HepG2 (cell line): ENCODE results near the gene SH3GL1. TPM values are rescaled to one million over a fixed set of nuclear protein-coding genes. Genes with fewer than 3 reads are reported as not detected.

Source experiments
- HDAC6 ChIP-seq: fragments of 200-600 bp; sonication (generic); IDR thresholded peaks from 2 replicates; pipeline ENCODE4 v1.7.0; 2017; ENCODE audit warnings: mild to moderate bottlenecking, antibody characterized with exemption, low read length, low read depth
- MAZ ChIP-seq, 2 experiments: sonication (generic) in 1 of 2; formaldehyde crosslinking in 1 of 2; IDR thresholded peaks; 2 replicates each; pipeline versions ENCODE4 v1.5.0 to v1.6.1; 2012 to 2020; ENCODE audit warnings: low read depth in 2 of 2, mild to moderate bottlenecking in 2 of 2, borderline replicate concordance in 1 of 2, improper control_type of control experiment in 1 of 2, low read length in 1 of 2, missing genetic modification reagents in 1 of 2, moderate library complexity in 1 of 2
- MIER2 ChIP-seq: IDR thresholded peaks from 2 replicates; pipeline ENCODE4 v1.6.1; 2016; ENCODE audit warnings: missing biosample characterization, missing genetic modification reagents
- POLR2AphosphoS5 ChIP-seq: IDR thresholded peaks from 2 replicates; pipeline ENCODE4 v1.6.1; 2012; ENCODE audit warnings: low read depth, low read length
- SNRNP70 ChIP-seq: fragments of 200-400 bp; formaldehyde crosslinking; IDR thresholded peaks from 2 replicates; pipeline ENCODE4 v1.6.1; 2017; ENCODE audit warnings: mild to moderate bottlenecking, low read depth, low read length, moderate library complexity
- SP140L ChIP-seq: sonication (generic); formaldehyde crosslinking; IDR thresholded peaks from 2 replicates; pipeline ENCODE4 v1.4.0; 2020; ENCODE audit warnings: missing genetic modification reagents, borderline replicate concordance
- SSRP1 ChIP-seq: IDR thresholded peaks from 2 replicates; pipeline ENCODE4 v1.6.1; 2016; ENCODE audit warnings: control low read depth
- TGIF2 ChIP-seq: IDR thresholded peaks from 2 replicates; pipeline ENCODE4 v1.6.1; 2016; ENCODE audit warnings: control low read depth, missing compliant biosample characterization
- ZNF382 ChIP-seq: sonication (generic); formaldehyde crosslinking; IDR thresholded peaks from 2 replicates; pipeline ENCODE4 v1.5.0; 2020; ENCODE audit warnings: missing genetic modification reagents, mild to moderate bottlenecking, borderline replicate concordance
- ZNF749 ChIP-seq: sonication (generic); formaldehyde crosslinking; IDR thresholded peaks from 2 replicates; pipeline ENCODE4 v1.8.0; 2022; ENCODE audit warnings: mild to moderate bottlenecking, missing genetic modification reagents, moderate library complexity, borderline replicate concordance
- ZSCAN29 ChIP-seq: sonication (generic); formaldehyde crosslinking; conservative IDR thresholded peaks from 2 replicates; pipeline ENCODE4 v1.4.0; 2020; ENCODE audit warnings: mild to moderate bottlenecking, missing genetic modification reagents
- polyA plus RNA-seq, 8 experiments: library from polyadenylated mRNA; depleted of rRNA in 3 of 8; stranded (reverse) in 7 of 8; unstranded in 1 of 8; fragments of >200 nt; fragmentation: Illumina TruSeq in 4 of 8; extraction: Trizol in 4 of 8; gene quantifications; 2 replicates each; pipeline versions ENCODE4 v1.2.1 to v1.2.3, GENCODE V29; 2011 to 2016; ENCODE audit warnings: low read depth in 4 of 8, missing spikeins in 1 of 8, mixed read lengths in 1 of 8; ENCODE audit not compliant: insufficient read depth in 1 of 8
- total RNA-seq, 5 experiments: library from RNA; depleted of rRNA; stranded (reverse); fragments of >200 nt; fragmentation: Illumina TruSeq; extraction: Trizol; gene quantifications; 2 replicates each; pipeline ENCODE4 v1.2.3, GENCODE V29; 2016; ENCODE audit warnings: low read depth in 1 of 5
- TF ChIP-seq, protein P1 (sequence below): sonication (generic); formaldehyde crosslinking; IDR thresholded peaks from 2 replicates; pipeline ENCODE4 v1.4.0; 2020; ENCODE audit warnings: missing genetic modification reagents
- TF ChIP-seq, protein P2 (sequence below): sonication (generic); formaldehyde crosslinking; IDR thresholded peaks from 2 replicates; pipeline ENCODE4 v1.5.0; 2020; ENCODE audit warnings: missing genetic modification reagents
- TF ChIP-seq, protein P3 (sequence below): sonication (generic); formaldehyde crosslinking; IDR thresholded peaks from 2 replicates; pipeline ENCODE4 v1.8.1; 2023; ENCODE audit warnings: mild to moderate bottlenecking, missing genetic modification reagents
- TF ChIP-seq, protein P4 (sequence below): sonication (generic); formaldehyde crosslinking; IDR thresholded peaks from 2 replicates; pipeline ENCODE4 v1.4.0; 2020; ENCODE audit warnings: missing genetic modification reagents, borderline replicate concordance
- TF ChIP-seq, protein P5 (sequence below): sonication (generic); formaldehyde crosslinking; IDR thresholded peaks from 2 replicates; pipeline ENCODE4 v1.4.0; 2020; ENCODE audit warnings: low read depth, missing genetic modification reagents

Gene SH3GL1
- total and polyA plus RNA-seq, 2 of the 13 experiments (the other 11 are each of a cell fraction or from before 2014, with no cell fraction given), result 33.0 to 45.1 TPM

DNA sequence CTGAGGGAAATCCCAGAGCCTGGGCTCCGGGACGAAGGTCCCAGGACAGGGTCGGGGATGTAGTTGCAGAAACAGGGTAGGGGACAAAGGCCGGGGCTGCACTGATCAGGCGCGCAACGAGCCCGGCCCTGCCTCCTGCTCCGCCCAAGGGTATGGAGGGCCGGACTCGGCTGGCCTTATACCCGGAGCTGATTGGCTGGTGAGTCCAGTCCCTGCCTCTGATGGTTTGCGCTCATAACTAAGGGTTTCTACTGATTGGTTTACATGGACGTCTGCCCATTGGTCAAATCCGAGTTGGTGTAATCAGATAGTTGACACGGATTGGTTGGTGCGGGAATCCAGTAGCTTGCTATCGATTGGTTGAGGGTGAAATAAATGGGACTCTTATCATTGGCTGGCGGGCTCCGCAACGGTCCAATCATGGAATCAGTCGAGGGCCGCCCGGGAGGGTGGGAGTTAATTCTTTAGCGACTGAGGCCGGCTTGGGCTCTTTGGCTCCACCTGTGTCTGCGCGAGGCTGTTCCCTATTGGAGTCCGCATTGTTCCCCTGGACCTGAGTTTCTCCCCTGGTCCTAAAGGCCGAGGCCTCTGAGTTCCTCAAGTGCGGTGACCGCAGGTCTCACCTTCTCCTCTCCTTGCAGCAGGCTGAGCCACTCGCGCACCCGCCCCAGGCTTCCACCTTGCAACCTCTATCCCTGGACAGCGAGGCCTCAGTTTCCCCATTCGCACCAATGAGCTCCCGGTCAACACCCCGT is 57.6 kb downstream of the SH3GL1 start (continued):
- TF ChIP-seq, protein P1, sequence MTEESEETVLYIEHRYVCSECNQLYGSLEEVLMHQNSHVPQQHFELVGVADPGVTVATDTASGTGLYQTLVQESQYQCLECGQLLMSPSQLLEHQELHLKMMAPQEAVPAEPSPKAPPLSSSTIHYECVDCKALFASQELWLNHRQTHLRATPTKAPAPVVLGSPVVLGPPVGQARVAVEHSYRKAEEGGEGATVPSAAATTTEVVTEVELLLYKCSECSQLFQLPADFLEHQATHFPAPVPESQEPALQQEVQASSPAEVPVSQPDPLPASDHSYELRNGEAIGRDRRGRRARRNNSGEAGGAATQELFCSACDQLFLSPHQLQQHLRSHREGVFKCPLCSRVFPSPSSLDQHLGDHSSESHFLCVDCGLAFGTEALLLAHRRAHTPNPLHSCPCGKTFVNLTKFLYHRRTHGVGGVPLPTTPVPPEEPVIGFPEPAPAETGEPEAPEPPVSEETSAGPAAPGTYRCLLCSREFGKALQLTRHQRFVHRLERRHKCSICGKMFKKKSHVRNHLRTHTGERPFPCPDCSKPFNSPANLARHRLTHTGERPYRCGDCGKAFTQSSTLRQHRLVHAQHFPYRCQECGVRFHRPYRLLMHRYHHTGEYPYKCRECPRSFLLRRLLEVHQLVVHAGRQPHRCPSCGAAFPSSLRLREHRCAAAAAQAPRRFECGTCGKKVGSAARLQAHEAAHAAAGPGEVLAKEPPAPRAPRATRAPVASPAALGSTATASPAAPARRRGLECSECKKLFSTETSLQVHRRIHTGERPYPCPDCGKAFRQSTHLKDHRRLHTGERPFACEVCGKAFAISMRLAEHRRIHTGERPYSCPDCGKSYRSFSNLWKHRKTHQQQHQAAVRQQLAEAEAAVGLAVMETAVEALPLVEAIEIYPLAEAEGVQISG (CRISPR knock-in tag), result peak; percentile 40
- TF ChIP-seq SP140L (CRISPR knock-in tag) (no peak), HDAC6 (no peak), POLR2AphosphoS5 (peak; percentile 90), ZNF382 (CRISPR knock-in tag) (no peak), ZSCAN29 (CRISPR knock-in tag) (no peak; the same call in 1 of the 2 replicates), SNRNP70 (no peak), SSRP1 (CRISPR knock-in tag) (no peak; the same call in 1 of the 2 replicates), MIER2 (no peak), ZNF749 (no peak), TGIF2 (CRISPR knock-in tag) (peak; percentile 77), MAZ (IDR thresholded peaks at IDR 0.05; ENCODE audit: borderline replicate concordance, low read depth, low read length) (0 out of 2 replicates have a peak, but pooled peaks have one; percentile 20), MAZ (CRISPR knock-in tag; IDR thresholded peaks at IDR 0.05; ENCODE audit: low read depth) (peak; percentile 22; the same call in 1 of the 2 replicates)
- TF ChIP-seq, protein P2, sequence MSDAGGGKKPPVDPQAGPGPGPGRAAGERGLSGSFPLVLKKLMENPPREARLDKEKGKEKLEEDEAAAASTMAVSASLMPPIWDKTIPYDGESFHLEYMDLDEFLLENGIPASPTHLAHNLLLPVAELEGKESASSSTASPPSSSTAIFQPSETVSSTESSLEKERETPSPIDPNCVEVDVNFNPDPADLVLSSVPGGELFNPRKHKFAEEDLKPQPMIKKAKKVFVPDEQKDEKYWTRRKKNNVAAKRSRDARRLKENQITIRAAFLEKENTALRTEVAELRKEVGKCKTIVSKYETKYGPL (CRISPR knock-in tag), result 0 out of 2 replicates have a peak, but pooled peaks have one; percentile 27
- TF ChIP-seq, protein P3, sequence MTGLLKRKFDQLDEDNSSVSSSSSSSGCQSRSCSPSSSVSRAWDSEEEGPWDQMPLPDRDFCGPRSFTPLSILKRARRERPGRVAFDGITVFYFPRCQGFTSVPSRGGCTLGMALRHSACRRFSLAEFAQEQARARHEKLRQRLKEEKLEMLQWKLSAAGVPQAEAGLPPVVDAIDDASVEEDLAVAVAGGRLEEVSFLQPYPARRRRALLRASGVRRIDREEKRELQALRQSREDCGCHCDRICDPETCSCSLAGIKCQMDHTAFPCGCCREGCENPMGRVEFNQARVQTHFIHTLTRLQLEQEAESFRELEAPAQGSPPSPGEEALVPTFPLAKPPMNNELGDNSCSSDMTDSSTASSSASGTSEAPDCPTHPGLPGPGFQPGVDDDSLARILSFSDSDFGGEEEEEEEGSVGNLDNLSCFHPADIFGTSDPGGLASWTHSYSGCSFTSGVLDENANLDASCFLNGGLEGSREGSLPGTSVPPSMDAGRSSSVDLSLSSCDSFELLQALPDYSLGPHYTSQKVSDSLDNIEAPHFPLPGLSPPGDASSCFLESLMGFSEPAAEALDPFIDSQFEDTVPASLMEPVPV (CRISPR knock-in tag), result no peak; the same call in 1 of the 2 replicates
- TF ChIP-seq, protein P4, sequence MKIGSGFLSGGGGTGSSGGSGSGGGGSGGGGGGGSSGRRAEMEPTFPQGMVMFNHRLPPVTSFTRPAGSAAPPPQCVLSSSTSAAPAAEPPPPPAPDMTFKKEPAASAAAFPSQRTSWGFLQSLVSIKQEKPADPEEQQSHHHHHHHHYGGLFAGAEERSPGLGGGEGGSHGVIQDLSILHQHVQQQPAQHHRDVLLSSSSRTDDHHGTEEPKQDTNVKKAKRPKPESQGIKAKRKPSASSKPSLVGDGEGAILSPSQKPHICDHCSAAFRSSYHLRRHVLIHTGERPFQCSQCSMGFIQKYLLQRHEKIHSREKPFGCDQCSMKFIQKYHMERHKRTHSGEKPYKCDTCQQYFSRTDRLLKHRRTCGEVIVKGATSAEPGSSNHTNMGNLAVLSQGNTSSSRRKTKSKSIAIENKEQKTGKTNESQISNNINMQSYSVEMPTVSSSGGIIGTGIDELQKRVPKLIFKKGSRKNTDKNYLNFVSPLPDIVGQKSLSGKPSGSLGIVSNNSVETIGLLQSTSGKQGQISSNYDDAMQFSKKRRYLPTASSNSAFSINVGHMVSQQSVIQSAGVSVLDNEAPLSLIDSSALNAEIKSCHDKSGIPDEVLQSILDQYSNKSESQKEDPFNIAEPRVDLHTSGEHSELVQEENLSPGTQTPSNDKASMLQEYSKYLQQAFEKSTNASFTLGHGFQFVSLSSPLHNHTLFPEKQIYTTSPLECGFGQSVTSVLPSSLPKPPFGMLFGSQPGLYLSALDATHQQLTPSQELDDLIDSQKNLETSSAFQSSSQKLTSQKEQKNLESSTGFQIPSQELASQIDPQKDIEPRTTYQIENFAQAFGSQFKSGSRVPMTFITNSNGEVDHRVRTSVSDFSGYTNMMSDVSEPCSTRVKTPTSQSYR (CRISPR knock-in tag), result no peak
- TF ChIP-seq, protein P5, sequence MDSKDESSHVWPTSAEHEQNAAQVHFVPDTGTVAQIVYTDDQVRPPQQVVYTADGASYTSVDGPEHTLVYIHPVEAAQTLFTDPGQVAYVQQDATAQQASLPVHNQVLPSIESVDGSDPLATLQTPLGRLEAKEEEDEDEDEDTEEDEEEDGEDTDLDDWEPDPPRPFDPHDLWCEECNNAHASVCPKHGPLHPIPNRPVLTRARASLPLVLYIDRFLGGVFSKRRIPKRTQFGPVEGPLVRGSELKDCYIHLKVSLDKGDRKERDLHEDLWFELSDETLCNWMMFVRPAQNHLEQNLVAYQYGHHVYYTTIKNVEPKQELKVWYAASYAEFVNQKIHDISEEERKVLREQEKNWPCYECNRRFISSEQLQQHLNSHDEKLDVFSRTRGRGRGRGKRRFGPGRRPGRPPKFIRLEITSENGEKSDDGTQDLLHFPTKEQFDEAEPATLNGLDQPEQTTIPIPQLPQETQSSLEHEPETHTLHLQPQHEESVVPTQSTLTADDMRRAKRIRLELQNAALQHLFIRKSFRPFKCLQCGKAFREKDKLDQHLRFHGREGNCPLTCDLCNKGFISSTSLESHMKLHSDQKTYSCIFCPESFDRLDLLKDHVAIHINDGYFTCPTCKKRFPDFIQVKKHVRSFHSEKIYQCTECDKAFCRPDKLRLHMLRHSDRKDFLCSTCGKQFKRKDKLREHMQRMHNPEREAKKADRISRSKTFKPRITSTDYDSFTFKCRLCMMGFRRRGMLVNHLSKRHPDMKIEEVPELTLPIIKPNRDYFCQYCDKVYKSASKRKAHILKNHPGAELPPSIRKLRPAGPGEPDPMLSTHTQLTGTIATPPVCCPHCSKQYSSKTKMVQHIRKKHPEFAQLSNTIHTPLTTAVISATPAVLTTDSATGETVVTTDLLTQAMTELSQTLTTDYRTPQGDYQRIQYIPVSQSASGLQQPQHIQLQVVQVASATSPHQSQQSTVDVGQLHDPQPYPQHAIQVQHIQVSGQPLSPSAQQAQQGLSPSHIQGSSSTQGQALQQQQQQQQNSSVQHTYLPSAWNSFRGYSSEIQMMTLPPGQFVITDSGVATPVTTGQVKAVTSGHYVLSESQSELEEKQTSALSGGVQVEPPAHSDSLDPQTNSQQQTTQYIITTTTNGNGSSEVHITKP, result peak; percentile 79
